ENCODE data around the gene LIF.
A peak's percentile ranks its signal among the peaks of the same experiment; 100 is the strongest.

The LIF gene

DNA sequence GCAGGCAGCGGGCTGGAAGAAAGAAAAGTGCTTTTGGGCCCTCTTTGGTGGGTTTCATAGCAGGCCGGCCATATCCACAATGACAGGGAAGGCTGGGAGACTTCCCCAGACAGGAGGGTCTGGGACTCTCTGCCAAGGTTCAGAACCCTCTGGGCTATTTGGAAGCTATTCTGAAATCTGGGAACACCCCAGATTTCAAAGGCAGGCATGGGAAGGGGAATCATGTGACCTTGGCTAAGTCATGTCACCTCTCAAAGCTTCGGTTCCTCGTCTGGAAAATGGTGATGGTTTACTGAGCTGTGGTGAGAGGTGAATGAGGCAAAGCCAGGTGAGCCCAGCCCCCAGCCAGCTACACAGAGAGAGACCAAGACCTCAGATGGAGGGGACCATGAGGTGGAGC, 38.1 kb upstream of the LIF start:
- DNase-seq (ENCODE audit: low read depth in 1 of 2, low spot score in 1 of 2): no peak

DNA sequence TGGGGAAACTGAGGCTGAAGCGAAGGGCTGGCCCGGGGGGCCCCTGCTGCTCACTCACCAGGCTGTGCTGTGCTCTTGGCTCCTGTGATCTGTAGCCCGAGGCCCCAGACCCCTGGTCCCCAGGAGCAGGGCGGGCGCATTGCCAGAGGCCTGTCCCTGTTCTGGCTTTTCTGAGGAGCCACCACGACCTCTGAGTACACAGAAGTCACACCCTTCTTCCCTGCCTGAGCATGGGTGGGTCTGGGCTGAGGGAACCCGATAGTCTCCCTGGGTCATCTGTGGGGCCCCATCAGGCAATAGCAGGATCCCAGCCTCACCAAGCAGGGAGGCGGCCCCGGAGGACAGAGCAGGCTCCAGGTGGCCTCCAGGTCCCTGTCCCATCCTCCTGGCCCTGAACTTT, 37.6 kb upstream of the LIF start:
- DNase-seq (ENCODE audit: low read depth in 1 of 2, low spot score in 1 of 2): no peak

DNA sequence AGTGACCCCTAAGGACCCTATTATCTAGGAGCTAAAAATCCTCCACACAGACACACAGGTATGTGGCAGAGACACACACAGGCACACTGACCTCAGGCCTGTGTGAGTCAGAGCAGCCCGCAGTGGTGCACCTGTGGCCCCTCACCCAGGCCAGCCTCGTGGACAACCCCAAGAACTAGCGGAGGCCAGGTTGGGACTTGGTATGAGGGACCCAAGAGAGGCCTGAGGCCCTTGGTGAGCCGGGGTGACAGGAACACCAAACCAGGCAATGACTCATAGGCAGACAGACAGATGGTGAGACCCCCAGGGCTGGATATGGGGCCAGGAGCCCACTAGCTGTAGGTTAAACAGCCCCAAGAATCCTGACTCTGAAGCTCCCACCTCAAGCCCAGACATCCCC, 36.8 kb upstream of the LIF start:
- DNase-seq (ENCODE audit: low read depth in 1 of 2, low spot score in 1 of 2): no peak

GRCh38 chr22:30282616-30283046, 36.1 kb upstream of the LIF start:
- no peak for DNase-seq (ENCODE audit: low read depth in 1 of 2, low spot score in 1 of 2)

GRCh38 chr22:30280505-30280904, 33.9 kb upstream of the LIF start:
- DNase-seq (ENCODE audit: low read depth in 1 of 2, low spot score in 1 of 2): no peak

GRCh38 chr22:30279932-30280331, 33.4 kb upstream of the LIF start:
- DNase-seq (ENCODE audit: low read depth in 1 of 2, low spot score in 1 of 2): no peak

GRCh38 chr22:30279046-30279788, 32.7 kb upstream of the LIF start:
- no peak for DNase-seq (ENCODE audit: low read depth in 1 of 2, low spot score in 1 of 2)

DNA sequence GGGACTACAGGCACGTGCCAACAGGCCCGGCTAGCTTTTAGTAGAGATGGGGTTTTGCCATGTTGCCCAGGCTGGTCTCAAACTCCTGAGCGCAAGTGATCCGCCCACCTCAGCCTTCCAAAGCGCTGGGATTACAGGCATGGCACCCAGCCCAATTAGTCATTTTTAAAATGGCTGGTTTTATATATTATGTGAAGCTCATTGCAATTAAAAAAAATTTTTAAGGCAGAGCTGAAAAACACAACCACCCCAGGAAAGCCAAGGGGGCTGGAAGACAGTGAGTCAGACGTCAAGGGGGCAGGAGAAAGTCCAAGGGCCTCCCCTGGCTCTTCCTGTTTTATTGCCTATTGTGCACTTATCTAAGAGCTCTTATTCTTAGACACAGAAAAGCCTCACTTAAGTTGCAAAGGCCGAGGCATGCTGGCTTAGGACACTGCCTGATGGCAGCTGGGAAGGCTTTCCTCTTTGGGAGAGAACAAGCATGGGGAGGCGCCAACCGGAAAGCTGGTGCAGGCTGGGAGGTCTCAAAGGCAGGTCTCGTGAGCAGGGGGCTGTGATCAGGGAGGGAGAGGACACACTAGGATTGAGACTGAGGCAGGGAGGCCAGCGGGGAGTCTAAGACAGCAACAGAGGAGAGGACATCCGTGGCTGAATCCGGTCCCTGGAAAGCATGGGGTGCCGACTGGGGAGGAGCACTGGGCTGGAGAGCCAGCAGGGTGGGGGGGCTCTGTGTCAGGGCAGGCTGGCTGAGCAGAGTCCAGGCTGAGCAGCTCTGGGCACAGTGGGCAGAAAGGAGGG, 31.2 kb upstream of the LIF start:
- no peak for DNase-seq (ENCODE audit: low read depth in 1 of 2, low spot score in 1 of 2)

DNA sequence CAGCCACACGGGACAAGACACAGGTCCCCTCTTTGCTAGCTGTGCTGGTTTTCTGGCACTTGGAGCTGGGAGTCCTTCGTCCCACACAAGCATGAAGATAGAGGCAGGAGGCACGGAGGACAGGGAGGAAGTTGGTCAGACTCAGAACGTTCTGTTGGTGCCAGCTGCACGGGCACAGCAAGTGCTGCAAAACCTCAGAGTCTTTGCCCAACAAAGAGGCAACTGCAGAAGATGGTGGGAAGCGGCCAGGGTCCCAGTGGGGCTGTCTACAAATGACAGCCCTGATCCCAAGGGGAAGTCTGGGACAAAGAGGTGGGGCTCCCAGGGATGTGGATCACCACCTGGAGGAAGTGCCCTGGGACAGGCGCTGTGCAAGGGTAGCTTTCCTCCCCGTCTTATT, 29.5 kb upstream of the LIF start:
- no peak for DNase-seq (ENCODE audit: low read depth in 1 of 2, low spot score in 1 of 2)

- no peak for DNase-seq (ENCODE audit: low read depth in 1 of 2, low spot score in 1 of 2)
These were observed 29.1 kb upstream of the LIF start for GRCh38 chr22:30275625-30276024.

- DNase-seq (ENCODE audit: low read depth in 1 of 2, low spot score in 1 of 2): no peak
These were observed 27.9 kb upstream of the LIF start for GRCh38 chr22:30274437-30274812.

DNA sequence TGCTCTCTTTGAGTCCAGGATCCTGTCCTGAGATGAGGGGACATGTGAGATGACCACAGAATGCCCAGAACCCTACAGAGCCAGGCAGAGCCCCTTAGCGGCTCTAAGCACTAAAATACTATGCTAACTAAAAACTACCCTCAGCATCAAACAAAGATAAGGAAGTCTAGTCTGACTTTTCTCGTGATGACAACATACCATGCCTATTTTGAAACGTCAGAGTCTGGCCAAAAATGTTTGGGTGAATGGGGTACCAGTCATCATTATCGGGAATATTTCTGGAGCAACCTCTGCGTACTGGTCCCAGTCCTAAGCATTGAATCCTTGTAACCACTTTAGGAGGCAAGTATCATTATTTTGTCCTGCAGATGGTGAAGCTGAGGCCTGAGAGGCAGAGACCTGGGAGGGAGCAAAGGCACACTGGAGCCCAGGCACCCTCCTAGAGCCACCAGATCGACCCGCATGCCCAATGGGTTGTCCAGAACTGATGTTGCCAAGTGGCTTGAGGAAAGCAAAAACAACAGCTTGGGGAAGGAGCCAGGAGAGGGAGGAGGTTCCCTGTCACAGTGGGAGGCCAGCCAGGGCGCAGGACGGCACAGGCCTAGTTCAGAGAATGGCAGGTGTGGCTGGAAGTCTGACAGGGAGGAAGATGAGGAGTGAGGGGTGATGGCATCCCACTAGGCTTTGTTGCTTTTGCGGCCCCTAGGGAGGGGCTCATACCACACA, 27.3 kb upstream of the LIF start:
- no peak for DNase-seq (ENCODE audit: low read depth in 1 of 2, low spot score in 1 of 2)

DNA sequence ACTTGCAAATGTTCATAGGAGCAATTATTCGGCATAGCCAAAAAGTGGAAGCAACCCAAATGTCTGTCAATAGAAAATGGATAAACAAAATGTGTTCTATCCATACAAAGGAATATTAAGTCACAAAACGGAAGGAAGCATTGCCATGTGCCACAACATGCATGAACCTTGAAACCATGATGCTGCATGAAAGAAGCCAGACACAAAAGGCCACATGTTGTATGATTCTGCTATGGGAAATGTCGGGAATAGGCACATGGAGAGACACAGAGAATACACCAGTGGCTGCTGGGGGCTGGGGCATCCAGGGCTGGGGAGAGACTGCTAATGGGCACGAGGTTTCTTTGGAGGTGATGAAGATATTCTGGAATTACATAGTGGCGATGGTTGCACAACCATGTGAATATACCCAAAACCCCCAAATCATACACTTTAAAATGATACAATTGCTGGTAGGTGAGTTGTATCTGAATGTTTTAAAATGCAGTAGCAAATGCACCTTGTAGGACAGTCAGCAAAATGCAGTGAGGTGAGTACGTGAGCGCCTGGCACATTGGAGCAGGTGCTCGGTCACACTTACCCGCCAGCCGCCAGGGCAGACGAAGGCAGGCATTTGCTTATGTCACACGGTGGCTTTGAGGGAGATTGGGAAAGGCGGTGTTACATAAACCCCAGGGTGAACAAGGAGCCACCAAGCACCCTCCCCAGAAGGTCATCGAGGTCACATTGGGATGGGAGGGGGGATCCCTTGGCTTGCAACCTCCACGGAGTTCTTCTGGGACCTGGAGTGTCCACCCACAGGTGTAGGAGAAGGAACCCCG, 26.4 kb upstream of the LIF start:
- DNase-seq (ENCODE audit: low read depth in 1 of 2, low spot score in 1 of 2): no peak

GRCh38 chr22:30270832-30271231, 24.3 kb upstream of the LIF start:
- no peak for DNase-seq (ENCODE audit: low read depth in 1 of 2, low spot score in 1 of 2)

DNA sequence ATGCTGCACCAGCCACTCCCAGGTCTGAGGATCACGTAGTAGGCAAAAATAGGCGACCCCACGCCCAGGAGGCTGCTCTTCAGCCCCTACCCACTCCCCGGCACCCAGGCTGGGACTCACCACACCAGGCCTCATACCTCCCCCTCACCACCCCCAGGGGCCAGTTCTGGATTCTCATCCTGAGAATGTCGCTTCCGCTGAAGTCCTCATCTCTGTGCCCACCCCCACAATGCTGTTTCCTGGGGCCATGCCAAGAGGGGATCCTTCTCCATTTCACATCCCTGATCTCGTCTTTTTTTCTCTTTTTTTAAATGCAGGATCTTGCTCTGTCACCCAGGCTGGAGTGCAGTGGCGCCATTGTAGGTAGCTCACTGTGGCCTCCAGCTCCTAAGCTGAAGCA, 21.8 kb upstream of the LIF start:
- no peak for DNase-seq (ENCODE audit: low read depth in 1 of 2, low spot score in 1 of 2)

- no peak for DNase-seq (ENCODE audit: low read depth in 1 of 2, low spot score in 1 of 2)
These were observed 21.1 kb upstream of the LIF start for GRCh38 chr22:30267382-30268302.

DNA sequence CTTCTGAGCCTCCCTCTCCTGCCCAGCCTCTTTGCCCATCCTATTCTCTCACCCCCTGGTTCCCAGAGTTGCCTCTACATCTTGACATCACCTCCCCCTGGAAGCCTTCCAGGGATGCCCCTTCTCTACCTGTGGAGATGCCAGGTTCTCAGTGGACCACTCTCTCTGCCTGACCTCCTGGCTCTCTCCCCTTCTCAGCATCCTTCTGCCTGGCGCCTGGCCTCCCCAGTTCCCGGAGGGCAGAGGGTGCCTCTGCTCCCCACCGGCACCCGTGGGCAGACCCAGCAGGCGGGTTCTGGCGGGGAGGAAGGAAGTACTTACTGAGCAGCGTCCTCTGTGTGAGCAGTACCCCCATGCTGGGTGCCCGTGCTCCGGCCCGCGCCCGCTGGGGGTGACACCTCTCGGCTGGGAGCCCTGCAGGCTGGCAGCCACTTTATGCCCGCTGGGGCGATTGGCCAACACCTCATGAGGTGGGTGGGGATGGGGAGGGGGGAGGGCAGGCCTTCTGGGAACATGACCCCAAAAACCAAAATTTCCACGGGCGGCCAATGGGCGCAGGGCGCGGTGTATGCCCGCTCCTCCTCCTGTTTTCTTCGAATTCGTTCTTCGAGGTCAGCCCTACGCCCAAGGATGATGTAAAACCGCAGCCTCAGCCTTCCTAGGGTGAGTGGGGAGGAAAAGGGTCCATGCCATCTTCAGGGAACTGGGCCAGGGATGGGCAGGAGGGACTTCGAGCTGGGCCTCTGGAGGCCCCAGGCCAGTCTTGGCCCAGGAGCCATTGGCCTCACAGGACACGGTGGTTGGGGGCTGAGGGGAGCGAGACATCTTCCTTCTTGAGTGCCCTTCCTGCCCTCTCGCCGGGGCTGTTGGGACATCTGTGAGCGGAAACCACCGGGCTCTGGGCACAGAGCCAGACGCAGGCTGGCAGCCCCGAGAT, 20.2 kb upstream of the LIF start, which contains the start of gene OSM:
Gene OSM (minus strand): TSS at position 407 of the 937 bp plus-strand sequence. CDS start 52 bp downstream, at position 355.
- peak; percentile 41 to 53 for DNase-seq (ENCODE audit: low read depth in 1 of 2, low spot score in 1 of 2)

DNA sequence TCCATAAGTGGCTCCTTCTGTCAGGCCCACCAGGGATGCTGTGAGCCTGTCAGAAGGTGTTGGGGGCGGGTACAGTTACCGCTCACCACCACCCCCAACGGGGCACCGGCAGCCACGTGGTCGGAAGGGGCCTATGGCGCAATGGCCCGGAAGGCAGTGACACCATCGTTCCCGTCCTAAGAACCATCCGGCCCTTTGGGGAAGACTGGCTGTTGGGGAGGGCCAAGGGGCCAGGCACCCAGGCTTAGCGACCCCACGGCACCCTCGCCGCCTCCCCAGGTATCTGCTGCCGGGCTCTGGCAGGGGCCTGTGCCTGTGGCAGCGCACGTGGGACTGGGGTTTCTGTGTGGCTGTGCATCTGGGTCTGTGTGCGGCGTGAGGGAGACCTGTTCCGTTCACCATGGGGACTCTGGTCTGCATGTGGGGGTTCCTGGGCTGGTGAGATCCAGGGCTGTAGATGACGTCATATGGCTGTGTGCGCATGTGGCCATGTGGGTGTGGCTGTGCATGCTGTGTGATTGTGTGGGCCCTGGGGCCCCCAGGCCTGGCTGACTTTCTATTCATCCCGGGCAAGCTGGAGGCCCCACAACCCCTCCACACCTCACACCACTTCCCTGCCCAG, 19.4 kb upstream of the LIF start:
- DNase-seq (ENCODE audit: low read depth in 1 of 2, low spot score in 1 of 2): peak; percentile 67 to 73
